Measurements from ENCODE around the gene NPAS3.

The NPAS3 gene

DNA sequence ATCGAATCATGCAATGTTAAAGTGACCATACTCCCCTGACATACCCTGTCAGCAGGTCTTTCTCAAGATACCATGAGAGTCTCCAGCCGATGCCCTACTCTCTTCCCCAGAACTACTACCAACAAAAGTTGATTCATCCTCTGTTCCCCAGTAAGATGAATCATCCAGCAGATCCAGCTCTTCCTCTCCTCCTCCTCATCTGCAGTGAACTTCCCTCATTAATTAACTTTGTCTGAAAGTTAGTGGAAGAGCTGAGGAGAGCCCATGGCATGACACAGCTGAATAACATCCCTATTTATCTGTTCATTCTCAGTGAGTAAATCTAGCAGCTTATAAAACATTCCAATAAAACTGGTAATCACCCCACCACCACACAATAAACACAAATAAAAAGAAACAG lies 798.8 kb downstream of the NPAS3 start:
- DNase-seq (ENCODE audit: low spot score in 2 of 2) (no peak), ATAC-seq (replicated peaks; ENCODE audit: extremely low read depth, poor library complexity, severe bottlenecking) (no peak)
- no peaks in the 10 kb centered on the region for H3K4me1 Mint-ChIP-seq
- H3K9me3 Mint-ChIP-seq: peaks cover 6% of the 10 kb centered on the region
- H3K4me3 Mint-ChIP-seq: no peak overlapping the region
- H3K27me3 Mint-ChIP-seq: no peaks in the 10 kb centered on the region
- H3K27ac Mint-ChIP-seq (ENCODE audit: low read depth): no peak overlapping the region
- H3K36me3 Mint-ChIP-seq (ENCODE audit: insufficient read depth): no peaks in the 10 kb centered on the region

DNA sequence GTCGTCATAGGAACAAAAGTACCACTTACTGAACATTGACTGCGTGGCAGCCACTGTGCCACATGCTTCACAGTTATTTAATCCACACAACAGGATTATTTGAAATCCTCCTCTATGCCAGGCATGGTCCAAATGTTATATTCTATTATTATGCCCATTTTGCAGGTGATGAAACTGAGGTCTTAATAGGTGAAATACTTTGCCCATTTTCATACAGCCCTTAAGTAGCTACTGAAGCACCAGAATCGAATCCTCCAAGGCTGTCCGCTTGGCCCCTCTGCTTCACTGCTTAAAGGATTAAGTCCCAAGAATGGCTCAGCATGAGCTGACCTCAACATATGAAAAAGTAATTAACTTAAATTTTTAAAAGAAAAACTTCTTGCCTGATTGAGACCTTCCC lies 799.4 kb downstream of the NPAS3 start:
- peaks cover 6% of the 10 kb centered on the region for H3K9me3 Mint-ChIP-seq
- H3K4me3 Mint-ChIP-seq: no peak overlapping the region
- DNase-seq (ENCODE audit: low spot score in 2 of 2) (no peak), ATAC-seq (replicated peaks; ENCODE audit: extremely low read depth, poor library complexity, severe bottlenecking) (no peak)
- no peaks in the 10 kb centered on the region for H3K36me3 Mint-ChIP-seq (ENCODE audit: insufficient read depth)
- no peaks in the 10 kb centered on the region for H3K4me1 Mint-ChIP-seq
- H3K27ac Mint-ChIP-seq (ENCODE audit: low read depth): no peak overlapping the region
- no peaks in the 10 kb centered on the region for H3K27me3 Mint-ChIP-seq

DNA sequence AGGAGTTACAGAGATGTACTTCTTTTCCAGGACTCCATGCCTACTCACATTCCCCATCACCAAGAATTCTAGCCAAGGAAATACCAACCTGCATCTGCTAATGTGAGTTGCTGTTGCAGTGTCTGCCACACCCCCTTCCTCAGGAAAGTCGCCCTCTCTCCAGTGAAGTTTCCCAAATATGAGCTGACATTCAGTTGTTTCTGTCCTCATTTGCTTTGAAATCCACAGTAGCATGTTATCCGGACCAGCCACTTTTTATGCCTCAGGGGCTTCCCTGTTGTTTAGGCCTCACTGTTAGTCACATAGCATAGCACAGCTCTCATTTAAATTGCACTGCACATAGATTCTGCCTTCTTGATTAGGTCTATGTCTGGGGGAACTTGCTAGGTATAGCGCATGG lies 799.8 kb downstream of the NPAS3 start:
- Mint-ChIP-seq H3K27ac (ENCODE audit: low read depth) (no peak overlapping the region), H3K27me3 (no peaks in the 10 kb centered on the region), H3K36me3 (ENCODE audit: insufficient read depth) (no peaks in the 10 kb centered on the region), H3K4me1 (no peaks in the 10 kb centered on the region), H3K9me3 (peaks cover 6% of the 10 kb centered on the region), H3K4me3 (no peak overlapping the region)
- DNase-seq (ENCODE audit: low spot score in 2 of 2) (no peak), ATAC-seq (replicated peaks; ENCODE audit: extremely low read depth, poor library complexity, severe bottlenecking) (no peak)

DNA sequence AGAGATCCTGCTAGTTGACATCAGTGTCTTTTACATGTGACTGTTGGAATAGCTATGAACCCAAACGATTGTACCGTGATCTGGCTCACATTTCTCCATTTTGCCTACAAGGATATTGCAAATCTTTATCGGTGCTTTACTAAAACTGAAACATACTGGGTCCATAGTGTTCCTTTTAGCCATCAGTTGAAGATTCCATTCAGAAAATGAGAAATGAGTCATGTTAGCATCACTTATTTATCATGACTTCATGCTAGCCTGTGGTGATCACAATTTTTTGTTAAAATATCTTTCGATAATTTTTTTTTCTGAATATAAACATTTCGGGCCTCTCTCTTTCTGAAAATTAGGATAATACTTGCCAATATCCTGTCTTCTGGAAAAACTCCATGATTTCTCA lies 801.9 kb downstream of the NPAS3 start:
- Mint-ChIP-seq H3K27me3 (no peaks in the 10 kb centered on the region), H3K27ac (ENCODE audit: low read depth) (no peak overlapping the region), H3K36me3 (ENCODE audit: insufficient read depth) (no peaks in the 10 kb centered on the region), H3K9me3 (peaks cover 11% of the 10 kb centered on the region), H3K4me3 (no peak overlapping the region), H3K4me1 (no peaks in the 10 kb centered on the region)
- DNase-seq (ENCODE audit: low spot score in 2 of 2) (no peak), ATAC-seq (replicated peaks; ENCODE audit: extremely low read depth, poor library complexity, severe bottlenecking) (no peak)

DNA sequence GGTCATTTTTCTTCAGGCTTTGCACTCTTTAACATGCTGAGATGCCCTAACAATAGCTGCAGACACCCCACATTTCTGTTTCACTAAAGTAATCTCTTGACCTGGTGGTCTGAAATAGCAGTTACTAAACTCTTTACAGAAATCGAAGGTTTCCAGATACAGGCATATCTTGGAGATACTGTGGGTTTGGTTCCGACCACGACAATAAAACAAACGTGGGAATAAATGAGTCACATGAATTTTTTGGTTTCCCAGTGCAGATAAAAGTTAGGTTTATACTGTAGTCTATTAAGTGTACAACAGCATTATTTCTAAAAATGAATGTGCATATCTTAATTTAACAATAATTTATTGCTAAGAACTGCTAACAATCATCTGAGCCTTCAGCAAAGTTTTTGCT lies 803.5 kb downstream of the NPAS3 start:
- Mint-ChIP-seq H3K9me3 (peaks cover 11% of the 10 kb centered on the region), H3K36me3 (ENCODE audit: insufficient read depth) (no peaks in the 10 kb centered on the region), H3K27ac (ENCODE audit: low read depth) (no peak overlapping the region), H3K4me1 (no peaks in the 10 kb centered on the region), H3K27me3 (no peaks in the 10 kb centered on the region), H3K4me3 (no peak overlapping the region)
- ATAC-seq (replicated peaks; ENCODE audit: extremely low read depth, poor library complexity, severe bottlenecking) (no peak), DNase-seq (ENCODE audit: low spot score in 2 of 2) (no peak)

DNA sequence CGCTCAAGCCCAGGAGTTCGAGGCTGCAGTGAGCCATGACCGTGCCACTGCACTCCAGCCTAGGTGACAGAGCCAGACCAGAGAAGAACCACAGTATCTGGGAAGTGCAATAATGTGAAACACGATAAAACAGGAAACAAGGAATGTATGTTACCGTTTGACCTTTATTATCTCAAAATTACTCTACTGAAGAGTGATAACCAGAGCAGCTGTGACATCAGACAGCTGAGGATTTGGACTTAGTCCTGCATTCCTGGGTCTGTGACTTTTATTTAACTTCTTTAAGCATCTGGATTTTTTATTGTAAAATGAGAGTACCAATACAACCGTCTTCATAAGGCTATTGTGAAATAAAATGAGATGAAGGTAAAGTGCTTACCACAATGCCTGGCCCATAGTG lies 806.5 kb downstream of the NPAS3 start:
- DNase-seq (ENCODE audit: low spot score in 2 of 2) (no peak), ATAC-seq (replicated peaks; ENCODE audit: extremely low read depth, poor library complexity, severe bottlenecking) (no peak)
- Mint-ChIP-seq H3K4me1 (no peaks in the 10 kb centered on the region), H3K9me3 (peaks cover 11% of the 10 kb centered on the region), H3K36me3 (ENCODE audit: insufficient read depth) (no peaks in the 10 kb centered on the region), H3K27ac (ENCODE audit: low read depth) (no peak overlapping the region), H3K27me3 (no peaks in the 10 kb centered on the region), H3K4me3 (no peak overlapping the region)

DNA sequence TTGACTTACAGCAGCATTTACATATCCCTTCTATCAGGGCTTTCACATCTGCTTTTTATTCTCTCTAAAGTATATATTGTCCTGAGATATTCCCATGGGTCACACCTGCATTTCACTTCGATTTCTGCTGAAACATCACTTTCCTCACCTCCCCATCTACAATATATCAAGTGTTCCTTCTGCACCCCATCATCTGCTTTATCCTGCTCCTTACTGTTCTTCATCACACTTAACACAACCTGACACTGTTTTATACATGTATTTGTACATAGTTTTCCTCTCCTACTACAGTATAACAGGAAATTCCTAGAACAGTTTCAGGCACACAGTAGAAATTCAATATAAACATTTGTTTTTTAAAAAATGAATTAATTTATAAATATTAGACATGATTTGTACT lies 809.1 kb downstream of the NPAS3 start:
- no peak overlapping the region for H3K27ac Mint-ChIP-seq (ENCODE audit: low read depth)
- H3K9me3 Mint-ChIP-seq: peaks cover 16% of the 10 kb centered on the region
- no peak overlapping the region for H3K4me3 Mint-ChIP-seq
- H3K4me1 Mint-ChIP-seq: no peaks in the 10 kb centered on the region
- no peak for ATAC-seq (replicated peaks; ENCODE audit: extremely low read depth, poor library complexity, severe bottlenecking)
- H3K27me3 Mint-ChIP-seq: no peaks in the 10 kb centered on the region
- no peaks in the 10 kb centered on the region for H3K36me3 Mint-ChIP-seq (ENCODE audit: insufficient read depth)
- DNase-seq (ENCODE audit: low spot score in 2 of 2): no peak

DNA sequence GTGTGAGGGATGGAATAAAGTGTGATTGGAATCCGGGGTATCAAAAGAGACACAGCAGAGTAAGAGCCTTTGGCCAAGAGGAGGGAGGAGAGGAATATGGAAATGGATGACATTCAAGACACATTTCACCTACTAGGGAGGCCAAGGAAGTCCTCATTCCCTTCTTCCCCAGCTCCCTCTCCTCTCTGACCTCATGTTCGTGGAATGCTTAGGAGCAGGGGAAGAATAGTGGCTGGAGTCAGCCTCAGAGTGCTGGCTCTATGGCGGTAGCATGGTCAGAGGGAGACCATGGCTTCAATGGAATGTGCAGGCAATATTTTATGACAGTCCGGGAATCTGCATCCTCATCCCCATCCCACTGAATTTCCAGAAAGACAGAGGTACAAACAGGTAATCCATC lies 815.6 kb downstream of the NPAS3 start:
- Mint-ChIP-seq H3K36me3 (ENCODE audit: insufficient read depth) (no peaks in the 10 kb centered on the region), H3K27ac (ENCODE audit: low read depth) (no peak overlapping the region)

DNA sequence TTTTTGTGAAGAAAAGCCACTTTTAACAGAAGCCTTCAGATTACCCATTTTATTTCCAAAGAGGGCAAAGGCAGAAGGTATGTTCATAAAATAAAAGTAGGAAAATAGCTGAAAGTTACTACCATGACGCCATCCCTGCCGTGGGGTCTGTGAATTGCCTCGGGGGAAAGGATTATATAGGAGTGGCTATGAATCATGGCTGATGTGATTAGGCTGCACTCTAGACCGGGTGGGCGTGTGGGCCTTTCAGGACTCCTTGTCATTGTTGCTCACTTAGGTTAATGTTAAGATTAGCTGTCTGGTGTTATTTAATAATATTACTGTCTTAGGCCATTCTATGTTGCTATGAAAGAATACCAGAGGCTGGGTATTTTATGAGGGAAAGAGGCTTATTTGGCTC lies 816.7 kb downstream of the NPAS3 start:
- Mint-ChIP-seq H3K27ac (ENCODE audit: low read depth) (no peak overlapping the region), H3K36me3 (ENCODE audit: insufficient read depth) (no peaks in the 10 kb centered on the region), H3K4me1 (no peaks in the 10 kb centered on the region), H3K4me3 (no peak overlapping the region), H3K27me3 (no peaks in the 10 kb centered on the region), H3K9me3 (peaks cover 12% of the 10 kb centered on the region)
- ATAC-seq (replicated peaks; ENCODE audit: extremely low read depth, poor library complexity, severe bottlenecking): no peak
- DNase-seq (ENCODE audit: low spot score in 2 of 2): no peak

More for the DNA sequence above, 815.6 kb downstream of the NPAS3 start:
- Mint-ChIP-seq H3K4me3 (no peak overlapping the region), H3K27me3 (no peaks in the 10 kb centered on the region), H3K4me1 (no peaks in the 10 kb centered on the region), H3K9me3 (peaks cover 12% of the 10 kb centered on the region)
- ATAC-seq (replicated peaks; ENCODE audit: extremely low read depth, poor library complexity, severe bottlenecking) (no peak), DNase-seq (ENCODE audit: low spot score in 2 of 2) (no peak)

DNA sequence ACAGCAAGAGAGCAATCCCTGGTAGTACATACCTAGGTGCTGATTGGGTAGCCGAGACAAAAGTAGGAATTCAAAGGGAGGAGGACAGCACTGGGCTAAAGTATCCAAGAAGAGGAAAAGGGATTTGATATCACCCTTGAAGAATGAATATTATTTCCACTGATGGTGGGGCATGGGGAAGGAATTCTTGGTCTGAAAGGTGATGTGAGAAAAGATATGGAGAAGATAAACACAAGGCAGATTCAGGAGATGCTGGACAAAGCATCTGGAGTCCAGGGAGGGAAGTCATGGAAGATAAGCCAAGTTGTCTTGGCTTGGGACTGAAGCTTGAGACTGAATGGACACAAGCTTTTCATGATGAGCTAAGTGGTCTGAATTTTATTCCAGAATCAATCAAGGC lies 818.2 kb downstream of the NPAS3 start:
- no peaks in the 10 kb centered on the region for H3K27me3 Mint-ChIP-seq
- ATAC-seq (replicated peaks; ENCODE audit: extremely low read depth, poor library complexity, severe bottlenecking): no peak
- H3K9me3 Mint-ChIP-seq: peaks cover 7% of the 10 kb centered on the region
- DNase-seq (ENCODE audit: low spot score in 2 of 2): no peak
- no peaks in the 10 kb centered on the region for H3K4me1 Mint-ChIP-seq
- no peak overlapping the region for H3K27ac Mint-ChIP-seq (ENCODE audit: low read depth)
- H3K36me3 Mint-ChIP-seq (ENCODE audit: insufficient read depth): no peaks in the 10 kb centered on the region
- H3K4me3 Mint-ChIP-seq: no peak overlapping the region

DNA sequence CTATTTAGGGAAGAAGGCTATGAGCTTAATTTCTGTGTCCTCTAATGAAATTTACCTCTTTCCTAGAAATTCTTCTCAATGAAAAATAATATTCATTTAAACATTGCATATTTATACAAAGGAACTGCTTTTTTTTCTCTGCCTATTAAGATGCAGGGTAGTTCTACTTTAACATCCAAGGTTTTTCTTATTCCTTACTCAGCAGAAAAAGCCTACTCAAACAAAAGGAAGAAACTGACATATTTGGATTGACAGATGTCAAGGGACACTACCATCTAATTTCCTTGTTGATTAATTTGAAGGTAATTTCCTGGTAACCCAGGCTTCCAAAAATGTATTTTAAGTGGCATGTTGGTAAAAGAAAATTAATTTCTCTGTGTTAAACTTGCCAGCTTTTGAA lies 819.9 kb downstream of the NPAS3 start:
- Mint-ChIP-seq H3K27ac (ENCODE audit: low read depth) (no peak overlapping the region), H3K4me1 (no peaks in the 10 kb centered on the region), H3K27me3 (no peaks in the 10 kb centered on the region), H3K9me3 (peaks cover 7% of the 10 kb centered on the region), H3K4me3 (no peak overlapping the region), H3K36me3 (ENCODE audit: insufficient read depth) (no peaks in the 10 kb centered on the region)
- ATAC-seq (replicated peaks; ENCODE audit: extremely low read depth, poor library complexity, severe bottlenecking): no peak
- DNase-seq (ENCODE audit: low spot score in 2 of 2): no peak

DNA sequence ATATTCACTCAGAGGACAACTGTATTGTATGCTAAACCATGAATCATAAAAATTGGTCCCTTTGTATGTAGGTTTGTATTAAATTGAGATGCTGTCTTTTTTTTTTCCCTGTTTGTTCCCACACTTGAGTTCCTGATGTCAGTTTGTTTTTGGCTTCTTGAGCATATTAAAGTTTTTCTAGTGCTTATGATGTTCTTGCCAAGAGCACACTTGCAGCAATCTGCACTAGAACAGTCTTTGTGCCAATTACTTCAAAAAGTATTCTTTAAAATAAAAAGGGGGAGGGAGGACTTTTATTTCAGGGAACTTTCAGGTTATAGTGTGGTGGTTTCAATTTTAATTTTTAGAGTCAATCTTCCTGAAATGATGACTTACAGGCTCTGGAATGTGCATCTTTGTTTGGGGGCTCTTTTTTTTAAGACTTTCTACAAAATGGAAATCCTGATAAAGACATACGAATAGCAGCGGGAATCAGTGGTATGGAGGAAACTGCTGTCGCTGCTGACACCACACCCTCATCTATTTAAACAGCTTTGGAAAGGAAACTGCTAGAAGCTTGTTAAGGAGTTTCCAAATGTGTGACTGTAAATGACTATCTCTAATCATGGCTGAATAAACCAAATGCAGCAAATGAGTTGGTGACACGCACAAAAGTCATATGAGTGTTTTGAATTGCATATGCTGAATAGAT lies 823.6 kb downstream of the NPAS3 start:
- Mint-ChIP-seq H3K4me3 (no peak overlapping the region), H3K27ac (ENCODE audit: low read depth) (no peak overlapping the region), H3K4me1 (no peaks in the 10 kb centered on the region), H3K27me3 (no peaks in the 10 kb centered on the region), H3K9me3 (no peaks in the 10 kb centered on the region), H3K36me3 (ENCODE audit: insufficient read depth) (no peaks in the 10 kb centered on the region)
- DNase-seq (ENCODE audit: low spot score in 2 of 2) (no peak), ATAC-seq (replicated peaks; ENCODE audit: extremely low read depth, poor library complexity, severe bottlenecking) (no peak)

DNA sequence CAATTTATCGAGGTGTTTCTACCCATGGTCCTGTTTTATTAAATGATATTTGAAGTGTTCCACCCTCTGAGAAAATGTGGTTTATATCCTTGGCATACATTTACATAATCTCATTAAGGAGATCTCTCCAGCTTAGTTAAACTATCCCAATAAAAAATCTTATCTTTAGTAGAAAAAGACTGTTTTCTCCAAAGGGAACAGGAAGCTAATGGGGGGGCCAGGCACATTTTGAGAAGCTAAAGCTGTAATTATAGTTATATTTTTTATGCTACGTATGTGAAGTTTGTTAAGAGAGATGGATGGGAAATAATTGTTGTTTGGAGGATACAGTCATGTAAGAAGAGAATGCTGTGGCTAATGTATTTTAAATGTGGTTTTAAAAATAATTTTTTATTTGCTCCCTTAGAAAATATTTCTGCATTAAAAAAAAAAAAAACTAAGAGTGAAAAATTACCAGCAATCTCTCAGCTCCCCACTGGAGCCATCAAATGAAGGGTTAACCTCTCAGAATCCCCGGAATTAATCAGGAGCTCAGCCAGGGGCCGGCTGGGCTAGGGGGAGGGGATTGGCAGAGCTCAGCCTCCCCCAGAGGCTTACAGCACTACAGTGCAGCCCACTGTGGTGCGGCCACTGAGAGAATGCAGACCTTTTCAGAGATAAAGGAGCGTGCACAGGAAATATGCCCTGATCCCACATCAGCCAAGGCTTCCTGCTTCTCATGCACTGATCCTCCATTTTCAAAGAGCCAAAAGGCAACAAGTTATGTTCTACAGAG lies 826.4 kb downstream of the NPAS3 start:
- Mint-ChIP-seq H3K27ac (ENCODE audit: low read depth) (no peak overlapping the region), H3K4me1 (no peaks in the 10 kb centered on the region), H3K9me3 (no peaks in the 10 kb centered on the region), H3K36me3 (ENCODE audit: insufficient read depth) (no peaks in the 10 kb centered on the region), H3K27me3 (no peaks in the 10 kb centered on the region), H3K4me3 (no peak overlapping the region)
- DNase-seq (ENCODE audit: low spot score in 2 of 2): no peak
- ATAC-seq (replicated peaks; ENCODE audit: extremely low read depth, poor library complexity, severe bottlenecking): no peak

All from central memory CD8-positive, alpha-beta T cell (primary cell).